Measurements from ENCODE around the gene PPP1R16B.
A peak's percentile ranks its signal among the peaks of the same experiment; 100 is the strongest.

Gene PPP1R16B

GRCh38 chr20:38902601-38903000 is 97.1 kb downstream of the PPP1R16B start:
- no peak for DNase-seq

- no peak for DNase-seq
These were observed 97.8 kb downstream of the PPP1R16B start for GRCh38 chr20:38903335-38903734.

GRCh38 chr20:38905375-38905774 is 99.9 kb downstream of the PPP1R16B start:
- DNase-seq, result no peak

- no peak for DNase-seq
These were observed 102.6 kb downstream of the PPP1R16B start for GRCh38 chr20:38907918-38908677.

- DNase-seq, result no peak
These were observed 109.9 kb downstream of the PPP1R16B start for GRCh38 chr20:38915355-38915754.

- no peak for DNase-seq
These were observed 112.2 kb downstream of the PPP1R16B start for GRCh38 chr20:38917657-38918056.

GRCh38 chr20:38918172-38918571 is 112.7 kb downstream of the PPP1R16B start:
- DNase-seq, result no peak

GRCh38 chr20:38919683-38920082 is 114.2 kb downstream of the PPP1R16B start:
- no peak for DNase-seq

- no peak for DNase-seq
These were observed 114.9 kb downstream of the PPP1R16B start for GRCh38 chr20:38920411-38920810.

- DNase-seq, result no peak
These were observed 115.4 kb downstream of the PPP1R16B start for GRCh38 chr20:38920851-38921250.

- no peak for DNase-seq
These were observed 119.2 kb downstream of the PPP1R16B start for GRCh38 chr20:38924718-38925117.

- peak; percentile 96 for DNase-seq
These were observed 120.8 kb downstream of the PPP1R16B start, which contains the start of gene FAM83D for GRCh38 chr20:38926142-38926933. FAM83D (plus strand) TSS chr20:38926417; CDS start chr20:38926443, 26 bp downstream.

- no peak for DNase-seq
These were observed 121.6 kb downstream of the PPP1R16B start for GRCh38 chr20:38926934-38927616.

- no peak for DNase-seq
These were observed 122.5 kb downstream of the PPP1R16B start for GRCh38 chr20:38927902-38928578.

GRCh38 chr20:38930242-38930569 is 124.7 kb downstream of the PPP1R16B start:
- no peak for DNase-seq

- no peak for DNase-seq
These were observed 126.5 kb downstream of the PPP1R16B start for GRCh38 chr20:38931984-38932383.

- DNase-seq, result no peak
These were observed 127.1 kb downstream of the PPP1R16B start for GRCh38 chr20:38932457-38933120.

- DNase-seq, result no peak
These were observed 129.0 kb downstream of the PPP1R16B start for GRCh38 chr20:38934530-38934929.

- DNase-seq, result no peak
These were observed 129.8 kb downstream of the PPP1R16B start for GRCh38 chr20:38935285-38935684.

- DNase-seq, result no peak
These were observed 130.5 kb downstream of the PPP1R16B start for GRCh38 chr20:38935967-38936407.

GRCh38 chr20:38937000-38937399 is 131.5 kb downstream of the PPP1R16B start:
- no peak for DNase-seq

- no peak for DNase-seq
These were observed 132.5 kb downstream of the PPP1R16B start for GRCh38 chr20:38937978-38938473.

All from NCI-H1694 (cell line).